ENCODE data around the gene IFNL3. TPM values are rescaled to one million over a fixed set of nuclear protein-coding genes. Genes with fewer than 3 reads are reported as not detected.

Gene IFNL3
- total and polyA plus RNA-seq, 9 of the 15 experiments (the other 6 are each of a cell fraction or from before 2014, with no cell fraction given) = not detected

- 0 out of 2 replicates have a peak, but pooled peaks have one; percentile 62 for TF ChIP-seq AFF4 (CRISPR knock-in tag; IDR thresholded peaks at IDR 0.05)
- peak; percentile 50 for TF ChIP-seq GATA2 (CRISPR knock-in tag; IDR thresholded peaks at IDR 0.05)
- TF ChIP-seq PML (IDR thresholded peaks at IDR 0.05; ENCODE audit: low read length) = peak; percentile 58; the same call in 1 of the 2 replicates
- peak; percentile 78 for TF ChIP-seq PKNOX1 (IDR thresholded peaks at IDR 0.05)
- TF ChIP-seq CBFA2T2 (conservative IDR thresholded peaks at IDR 0.05) = 0 out of 2 replicates have a peak, but pooled peaks have one; percentile 8
- TF ChIP-seq TCF7L2 (IDR thresholded peaks at IDR 0.05; ENCODE audit: low read depth, low read length) = no peak
- TF ChIP-seq ZNF707 (CRISPR knock-in tag; conservative IDR thresholded peaks at IDR 0.05) = no peak
- no peak for TF ChIP-seq ZNF655 (CRISPR knock-in tag; IDR thresholded peaks at IDR 0.05)
- no peak for TF ChIP-seq FOXP4 (CRISPR knock-in tag; IDR thresholded peaks at IDR 0.05; ENCODE audit: borderline replicate concordance)
- 0 out of 2 replicates have a peak, but pooled peaks have one; percentile 51 for TF ChIP-seq HMGXB4 (CRISPR knock-in tag; IDR thresholded peaks at IDR 0.05)
- no peak for TF ChIP-seq ZNF57 (CRISPR knock-in tag; IDR thresholded peaks at IDR 0.05)
- TF ChIP-seq ILK (tag; IDR thresholded peaks at IDR 0.05; ENCODE audit: borderline replicate concordance, low read depth) = no peak
- TF ChIP-seq POLR2G (IDR thresholded peaks at IDR 0.05; ENCODE audit: low read depth, low read length) = peak; percentile 71
- peak; percentile 66 for TF ChIP-seq KDM5B (IDR thresholded peaks at IDR 0.05; ENCODE audit: insufficient replicate concordance, low read depth, low read length)
- TF ChIP-seq LEF1 (IDR thresholded peaks at IDR 0.05) = peak; percentile 57; the same call in 1 of the 2 replicates
These were observed 9.9 kb upstream of the IFNL3 start (continued) for GRCh38 chr19:39254531-39255345.
